Suprapubic skin (tissue), 3 donors: ENCODE results near the gene ZCCHC3.

ENCODE experiments used
- CTCF ChIP-seq, 2 donors: fragments of 200-600 bp in 1 of 2; fragments of 450-650 bp in 1 of 2; sonication (generic) in 1 of 2; IDR thresholded peaks; one replicate each; pipeline ENCODE4 v1.5.1; 2016 to 2019; ENCODE audit warnings: antibody characterized with exemption in 2 of 2, mild to moderate bottlenecking in 1 of 2, moderate library complexity in 1 of 2
- POLR2AphosphoS5 ChIP-seq, 3 donors: sonication (generic); formaldehyde crosslinking; IDR thresholded peaks; one replicate each; pipeline ENCODE4 v1.6.1; 2017; ENCODE audit warnings: antibody characterized with exemption in 3 of 3

- TF ChIP-seq POLR2AphosphoS5 (IDR thresholded peaks at IDR 0.05): no peak
- no peak for TF ChIP-seq CTCF (IDR thresholded peaks at IDR 0.05)
Observed at GRCh38 chr20:347317-347639, 49.9 kb downstream of the ZCCHC3 start.
